HepG2 (cell line): ENCODE data around the gene CDR2L. TPM values are rescaled to one million over a fixed set of nuclear protein-coding genes. Genes with fewer than 3 reads are reported as not detected.

Experiments used
- CERS6 ChIP-seq: sonication (generic); formaldehyde crosslinking; IDR thresholded peaks from 2 replicates; pipeline ENCODE4 v1.5.0; 2020; ENCODE audit warnings: missing genetic modification reagents
- FOXA1 ChIP-seq, 2 experiments: fragments of 450-650 bp in 1 of 2; sonication (generic) in 1 of 2; formaldehyde crosslinking in 1 of 2; IDR thresholded peaks; 2 replicates each; pipeline versions ENCODE4 v1.4.0 to v1.6.1; 2016 to 2020; ENCODE audit warnings: missing genetic modification reagents in 1 of 2
- HHEX ChIP-seq: IDR thresholded peaks from 2 replicates; pipeline ENCODE4 v1.6.1; 2016; ENCODE audit warnings: control low read depth
- HMG20A ChIP-seq: IDR thresholded peaks from 2 replicates; pipeline ENCODE4 v1.6.1; 2016; ENCODE audit warnings: borderline replicate concordance
- KLF9 ChIP-seq: IDR thresholded peaks from 2 replicates; pipeline ENCODE4 v1.6.1; 2016; ENCODE audit warnings: low read depth
- KMT2A ChIP-seq: sonication (generic); formaldehyde crosslinking; IDR thresholded peaks from 2 replicates; pipeline ENCODE4 v1.4.0; 2020; ENCODE audit warnings: missing genetic modification reagents
- MIER3 ChIP-seq: IDR thresholded peaks from 2 replicates; pipeline ENCODE4 v1.6.1; 2016; ENCODE audit warnings: missing compliant biosample characterization, borderline replicate concordance
- MYPOP ChIP-seq: sonication (generic); formaldehyde crosslinking; IDR thresholded peaks from 2 replicates; pipeline ENCODE4 v1.8.1; 2023; ENCODE audit warnings: mild to moderate bottlenecking, moderate library complexity, missing genetic modification reagents
- NBN ChIP-seq: fragments of 450-650 bp; conservative IDR thresholded peaks from 2 replicates; pipeline ENCODE4 v1.6.1; 2017
- NR3C1 ChIP-seq: sonication (generic); formaldehyde crosslinking; IDR thresholded peaks from 2 replicates; pipeline ENCODE4 v1.4.0; 2020; ENCODE audit warnings: missing genetic modification reagents
- PHF5A ChIP-seq: IDR thresholded peaks from one replicate; pipeline ENCODE4 v1.6.1; 2018; ENCODE audit warnings: low read depth, missing genetic modification reagents; ENCODE audit not compliant: unreplicated experiment
- POLR2G ChIP-seq: fragments of 200-400 bp; formaldehyde crosslinking; IDR thresholded peaks from 2 replicates; pipeline ENCODE4 v1.6.1; 2018; ENCODE audit warnings: mild to moderate bottlenecking, low read depth, low read length, moderate library complexity
- RBM39 ChIP-seq: fragments of 200-400 bp; formaldehyde crosslinking; IDR thresholded peaks from one replicate; pipeline ENCODE4 v1.6.1; 2018; ENCODE audit warnings: antibody characterized with exemption, mild to moderate bottlenecking, low read depth, low read length; ENCODE audit not compliant: poor library complexity, severe bottlenecking
- SMARCC2 ChIP-seq: fragments of 450-650 bp; IDR thresholded peaks from 2 replicates; pipeline ENCODE4 v1.6.1; 2017; ENCODE audit warnings: antibody characterized with exemption, mild to moderate bottlenecking
- SNAPC4 ChIP-seq: sonication (generic); formaldehyde crosslinking; IDR thresholded peaks from 2 replicates; pipeline ENCODE4 v1.4.0; 2020; ENCODE audit warnings: mild to moderate bottlenecking, missing genetic modification reagents
- SUZ12 ChIP-seq: fragments of 150-350 bp; IDR thresholded peaks from 2 replicates; pipeline ENCODE4 v1.6.1; 2014; ENCODE audit warnings: low read depth, low read length
- ZNF180 ChIP-seq: sonication (generic); formaldehyde crosslinking; IDR thresholded peaks from 2 replicates; pipeline ENCODE4 v1.4.0; 2020; ENCODE audit warnings: low read depth, missing genetic modification reagents, borderline replicate concordance
- ZNF496 ChIP-seq: sonication (generic); formaldehyde crosslinking; IDR thresholded peaks from 2 replicates; pipeline ENCODE4 v1.8.1; 2023; ENCODE audit warnings: mild to moderate bottlenecking, moderate library complexity, missing genetic modification reagents; ENCODE audit not compliant: insufficient replicate concordance
- ZNF577 ChIP-seq: sonication (generic); formaldehyde crosslinking; IDR thresholded peaks from 2 replicates; pipeline ENCODE4 v1.4.0; 2020; ENCODE audit warnings: mild to moderate bottlenecking, low read depth, missing genetic modification reagents, borderline replicate concordance
- polyA plus RNA-seq, 8 experiments: library from polyadenylated mRNA; depleted of rRNA in 3 of 8; stranded (reverse) in 7 of 8; unstranded in 1 of 8; fragments of >200 nt; fragmentation: Illumina TruSeq in 4 of 8; extraction: Trizol in 4 of 8; gene quantifications; 2 replicates each; pipeline versions ENCODE4 v1.2.1 to v1.2.3, GENCODE V29; 2011 to 2016; ENCODE audit warnings: low read depth in 4 of 8, missing spikeins in 1 of 8, mixed read lengths in 1 of 8; ENCODE audit not compliant: insufficient read depth in 1 of 8
- total RNA-seq, 5 experiments: library from RNA; depleted of rRNA; stranded (reverse); fragments of >200 nt; fragmentation: Illumina TruSeq; extraction: Trizol; gene quantifications; 2 replicates each; pipeline ENCODE4 v1.2.3, GENCODE V29; 2016; ENCODE audit warnings: low read depth in 1 of 5
- TF ChIP-seq, protein P1 (sequence below): sonication (generic); formaldehyde crosslinking; IDR thresholded peaks from 2 replicates; pipeline ENCODE4 v1.4.0; 2020; ENCODE audit warnings: mild to moderate bottlenecking, missing genetic modification reagents
- TF ChIP-seq, protein P2 (sequence below): sonication (generic); formaldehyde crosslinking; IDR thresholded peaks from 2 replicates; pipeline ENCODE4 v1.4.0; 2020; ENCODE audit warnings: missing genetic modification reagents
- TF ChIP-seq, protein P3 (sequence below): sonication (generic); formaldehyde crosslinking; IDR thresholded peaks from 2 replicates; pipeline ENCODE4 v1.4.0; 2020; ENCODE audit warnings: missing genetic modification reagents

Gene CDR2L
- total and polyA plus RNA-seq, 2 of the 13 experiments (the other 11 are each of a cell fraction or from before 2014, with no cell fraction given) = 1.9 to 2.1 TPM

DNA sequence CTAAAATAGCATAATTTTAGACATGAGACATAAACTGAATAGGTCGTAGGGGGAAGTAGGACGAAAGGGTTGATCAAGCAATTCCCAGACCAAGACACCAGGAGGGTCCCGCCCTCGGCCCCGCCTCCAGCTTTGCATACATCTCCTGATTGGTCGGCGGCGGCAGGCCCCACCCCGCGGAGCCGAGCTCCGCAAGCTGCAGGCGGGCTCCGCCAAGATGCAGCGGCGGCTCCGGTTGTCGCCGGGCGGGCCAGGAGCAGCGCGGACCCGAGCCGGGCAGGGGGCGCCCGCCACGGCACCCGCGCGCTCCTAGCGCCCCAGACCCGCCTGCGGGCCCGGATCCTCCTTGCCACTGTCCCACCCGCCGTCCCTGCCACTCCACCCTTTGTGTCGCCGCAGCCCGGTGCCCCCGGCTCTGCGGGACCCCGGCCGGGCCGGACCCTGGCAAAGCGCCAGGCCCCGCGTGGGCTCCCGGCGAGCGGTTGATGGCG, at the start of gene CDR2L (continued):
- no peak; the same call in 1 of the 2 replicates for TF ChIP-seq MYPOP
- TF ChIP-seq SMARCC2 = no peak
- TF ChIP-seq, protein P1, sequence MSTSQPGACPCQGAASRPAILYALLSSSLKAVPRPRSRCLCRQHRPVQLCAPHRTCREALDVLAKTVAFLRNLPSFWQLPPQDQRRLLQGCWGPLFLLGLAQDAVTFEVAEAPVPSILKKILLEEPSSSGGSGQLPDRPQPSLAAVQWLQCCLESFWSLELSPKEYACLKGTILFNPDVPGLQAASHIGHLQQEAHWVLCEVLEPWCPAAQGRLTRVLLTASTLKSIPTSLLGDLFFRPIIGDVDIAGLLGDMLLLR (CRISPR knock-in tag) = no peak
- TF ChIP-seq CERS6 (CRISPR knock-in tag) = no peak
- no peak for TF ChIP-seq RBM39
- TF ChIP-seq FOXA1 (IDR thresholded peaks at IDR 0.05) = no peak
- TF ChIP-seq FOXA1 (CRISPR knock-in tag; IDR thresholded peaks at IDR 0.05) = no peak
- TF ChIP-seq POLR2G = peak; percentile 65
- TF ChIP-seq SUZ12 = no peak
- TF ChIP-seq SNAPC4 (CRISPR knock-in tag) = no peak
- no peak for TF ChIP-seq HHEX
- TF ChIP-seq ZNF577 = no peak
- TF ChIP-seq KLF9 (CRISPR knock-in tag) = 0 out of 2 replicates have a peak, but pooled peaks have one; percentile 25
- TF ChIP-seq, protein P2, sequence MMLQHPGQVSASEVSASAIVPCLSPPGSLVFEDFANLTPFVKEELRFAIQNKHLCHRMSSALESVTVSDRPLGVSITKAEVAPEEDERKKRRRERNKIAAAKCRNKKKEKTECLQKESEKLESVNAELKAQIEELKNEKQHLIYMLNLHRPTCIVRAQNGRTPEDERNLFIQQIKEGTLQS (CRISPR knock-in tag) = no peak
- no peak for TF ChIP-seq HMG20A (CRISPR knock-in tag)
- no peak for TF ChIP-seq ZNF496 (CRISPR knock-in tag)
- TF ChIP-seq ZNF180 (CRISPR knock-in tag) = no peak
- no peak for TF ChIP-seq KMT2A (CRISPR knock-in tag)
- TF ChIP-seq NBN = no peak
- TF ChIP-seq MIER3 = no peak
- TF ChIP-seq, protein P3, sequence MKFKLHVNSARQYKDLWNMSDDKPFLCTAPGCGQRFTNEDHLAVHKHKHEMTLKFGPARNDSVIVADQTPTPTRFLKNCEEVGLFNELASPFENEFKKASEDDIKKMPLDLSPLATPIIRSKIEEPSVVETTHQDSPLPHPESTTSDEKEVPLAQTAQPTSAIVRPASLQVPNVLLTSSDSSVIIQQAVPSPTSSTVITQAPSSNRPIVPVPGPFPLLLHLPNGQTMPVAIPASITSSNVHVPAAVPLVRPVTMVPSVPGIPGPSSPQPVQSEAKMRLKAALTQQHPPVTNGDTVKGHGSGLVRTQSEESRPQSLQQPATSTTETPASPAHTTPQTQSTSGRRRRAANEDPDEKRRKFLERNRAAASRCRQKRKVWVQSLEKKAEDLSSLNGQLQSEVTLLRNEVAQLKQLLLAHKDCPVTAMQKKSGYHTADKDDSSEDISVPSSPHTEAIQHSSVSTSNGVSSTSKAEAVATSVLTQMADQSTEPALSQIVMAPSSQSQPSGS = 0 out of 2 replicates have a peak, but pooled peaks have one; percentile 6
- no peak for TF ChIP-seq NR3C1 (CRISPR knock-in tag)
- TF ChIP-seq PHF5A (CRISPR knock-in tag) = no peak
